Vagina (tissue), 2 donors: ENCODE measurements around the gene RHBDD1.

Source experiments
- CTCF ChIP-seq, 3 experiments: fragments of 450-650 bp in 2 of 3; fragments of 200-600 bp in 1 of 3; sonication (generic) in 1 of 3; IDR thresholded peaks; one replicate each; pipeline ENCODE4 v1.5.1; 2017 to 2019; ENCODE audit warnings: antibody characterized with exemption in 3 of 3, mild to moderate bottlenecking in 2 of 3, moderate library complexity in 2 of 3
- POLR2A ChIP-seq, 2 donors: fragments of 450-650 bp; IDR thresholded peaks; one replicate each; pipeline ENCODE4 v1.6.1; 2017; ENCODE audit warnings: antibody characterized with exemption in 2 of 2, mild to moderate bottlenecking in 2 of 2, moderate library complexity in 2 of 2
- POLR2AphosphoS5 ChIP-seq, 2 donors: sonication (generic); formaldehyde crosslinking; IDR thresholded peaks; one replicate each; pipeline ENCODE4 v1.9.0; 2017; ENCODE audit warnings: antibody characterized with exemption in 2 of 2, mild to moderate bottlenecking in 2 of 2, low read depth in 1 of 2; ENCODE audit not compliant: insufficient read depth in 1 of 2

DNA sequence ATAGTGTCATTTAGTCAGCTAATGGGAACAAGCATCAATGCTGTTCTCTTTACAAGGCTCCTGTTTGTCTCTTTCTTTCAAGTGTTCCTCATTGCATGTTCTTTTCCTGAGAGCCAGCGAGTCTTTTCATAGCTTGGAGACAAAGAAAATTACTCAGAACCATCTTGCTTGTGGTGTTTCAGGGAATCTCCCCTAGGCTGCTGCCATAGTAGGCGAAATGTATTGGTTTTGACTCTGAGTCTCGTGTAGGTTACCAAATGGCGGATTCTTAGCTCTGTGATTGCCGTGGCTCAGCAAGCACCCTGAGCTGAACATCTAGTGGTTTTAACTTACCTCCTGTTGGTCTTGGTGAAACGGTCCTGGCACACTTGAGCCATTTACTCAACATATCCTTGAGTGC, 68.7 kb downstream of the RHBDD1 start:
- no peak for TF ChIP-seq CTCF (IDR thresholded peaks at IDR 0.05)
- TF ChIP-seq POLR2A (IDR thresholded peaks at IDR 0.05), result no peak
- TF ChIP-seq POLR2AphosphoS5 (IDR thresholded peaks at IDR 0.05; ENCODE audit: insufficient read depth in 1 of 2, low read depth in 1 of 2), result no peak
